Measurements from ENCODE around the gene FAM186B. TPM values are rescaled to one million over a fixed set of nuclear protein-coding genes. Genes with fewer than 3 reads are reported as not detected.
A peak's percentile ranks its signal among the peaks of the same experiment; 100 is the strongest.
"Not testable (repeated sequence)": the region's sequence is repeated elsewhere in the genome, so short reads cannot be mapped to it uniquely, and the experiment has no call there.

Gene FAM186B
- total and polyA plus RNA-seq, 2 donors (not counting 1 experiment from before 2014, with no cell fraction given) = 0.10 to 0.33 TPM

DNA sequence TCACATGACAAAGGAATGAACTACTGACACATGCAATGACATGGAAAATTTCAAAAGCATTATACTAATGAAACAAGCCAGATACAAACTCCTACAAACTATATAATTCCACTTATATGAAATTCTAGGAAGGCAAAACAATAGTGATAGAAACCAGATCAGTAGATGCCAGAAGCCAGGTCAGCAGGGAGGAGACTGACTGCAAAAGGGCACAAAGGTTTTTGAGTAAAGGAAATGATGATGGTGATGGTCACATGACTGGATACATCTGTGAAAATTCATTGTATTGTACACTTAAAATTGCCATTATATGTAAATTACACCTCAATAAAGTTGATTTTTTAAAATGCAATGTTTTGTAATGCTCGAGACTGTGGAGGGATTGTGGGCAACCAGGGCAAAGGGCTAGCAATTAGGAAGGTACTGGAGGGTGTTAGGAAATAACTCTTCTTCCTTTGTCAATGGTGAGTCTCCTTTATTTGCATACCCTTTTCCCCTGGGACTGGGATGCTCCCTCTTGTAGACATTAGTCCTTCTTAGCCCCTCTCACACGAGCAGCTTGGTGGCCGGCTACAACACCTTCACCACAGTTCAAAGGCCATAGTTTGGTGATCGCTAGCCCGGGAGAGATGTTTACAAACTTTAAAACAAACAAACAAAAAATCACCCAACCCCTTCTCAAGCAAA is 11.2 kb upstream of the FAM186B start:
- TF ChIP-seq CTCF (conservative IDR thresholded peaks at IDR 0.05 in 1 of 2, IDR thresholded peaks at IDR 0.05 in 1 of 2; ENCODE audit: low read depth in 1 of 2, low read length in 2 of 2) = no peak
- no peak for TF ChIP-seq EZH2 (IDR thresholded peaks at IDR 0.05; ENCODE audit: low read length, missing control alignments)
- no peaks in the 10 kb centered on the region for H3K79me2 ChIP-seq (ENCODE audit: control insufficient read depth, insufficient read depth, low read length)
- peaks cover 3% of the 10 kb centered on the region for H3K27me3 ChIP-seq (ENCODE audit: control insufficient read depth, insufficient read depth, low read length)
- no peak overlapping the region for H2AFZ ChIP-seq (ENCODE audit: low read length)
- H3K9me3 ChIP-seq (ENCODE audit: control insufficient read depth, insufficient read depth, low read depth, low read length) = no peaks in the 10 kb centered on the region
- H3K27ac ChIP-seq (ENCODE audit: insufficient read depth, low read length) = no peak overlapping the region
- H4K20me1 ChIP-seq (ENCODE audit: control insufficient read depth, extremely low read depth, insufficient read depth, low read length) = no peaks in the 10 kb centered on the region
- peaks cover under 1% of the 10 kb centered on the region for H3K4me1 ChIP-seq (ENCODE audit: control insufficient read depth, extremely low read depth, insufficient read depth, low read length)
- H3K4me3 ChIP-seq (replicated peaks in 1 of 4; ENCODE audit: control extremely low read depth in 1 of 4, insufficient read depth in 1 of 4, low read depth in 3 of 4, low read length in 4 of 4) = no peak overlapping the region
- H3K36me3 ChIP-seq (ENCODE audit: control insufficient read depth, insufficient read depth, low read length) = no peaks in the 10 kb centered on the region
- H3K9ac ChIP-seq (ENCODE audit: insufficient read depth, low read length) = no peak overlapping the region
- no peak overlapping the region for H3K4me2 ChIP-seq (ENCODE audit: extremely low read depth, insufficient read depth, low read length)
- no peak for DNase-seq (ENCODE audit: low read depth in 2 of 2)

- Histone ChIP-seq H3K4me2 (ENCODE audit: extremely low read depth, insufficient read depth, low read length) (no peak overlapping the region), H3K9me3 (ENCODE audit: control insufficient read depth, insufficient read depth, low read depth, low read length) (no peaks in the 10 kb centered on the region), H3K9ac (ENCODE audit: insufficient read depth, low read length) (no peak overlapping the region), H3K79me2 (ENCODE audit: control insufficient read depth, insufficient read depth, low read length) (no peaks in the 10 kb centered on the region), H4K20me1 (ENCODE audit: control insufficient read depth, extremely low read depth, insufficient read depth, low read length) (no peaks in the 10 kb centered on the region), H3K27ac (ENCODE audit: insufficient read depth, low read length) (no peak overlapping the region), H2AFZ (ENCODE audit: low read length) (no peak overlapping the region), H3K36me3 (ENCODE audit: control insufficient read depth, insufficient read depth, low read length) (no peaks in the 10 kb centered on the region), H3K27me3 (ENCODE audit: control insufficient read depth, insufficient read depth, low read length) (peaks cover 3% of the 10 kb centered on the region), H3K4me3 (replicated peaks in 1 of 4; ENCODE audit: control extremely low read depth in 1 of 4, insufficient read depth in 1 of 4, low read depth in 3 of 4, low read length in 4 of 4) (no peak overlapping the region), H3K4me1 (ENCODE audit: control insufficient read depth, extremely low read depth, insufficient read depth, low read length) (no peaks in the 10 kb centered on the region)
- DNase-seq (ENCODE audit: low read depth in 2 of 2) = peak; percentile 31 to 57
- TF ChIP-seq CTCF (conservative IDR thresholded peaks at IDR 0.05 in 1 of 2, IDR thresholded peaks at IDR 0.05 in 1 of 2; ENCODE audit: low read depth in 1 of 2, low read length in 2 of 2) (no peak), EZH2 (IDR thresholded peaks at IDR 0.05; ENCODE audit: low read length, missing control alignments) (no peak)
Observed at GRCh38 chr12:49615725-49616124, 10.3 kb upstream of the FAM186B start.

- Histone ChIP-seq H3K4me3 (replicated peaks in 1 of 4; ENCODE audit: control extremely low read depth in 1 of 4, insufficient read depth in 1 of 4, low read depth in 3 of 4, low read length in 4 of 4) (no peak overlapping the region), H2AFZ (ENCODE audit: low read length) (no peak overlapping the region), H3K4me1 (ENCODE audit: control insufficient read depth, extremely low read depth, insufficient read depth, low read length) (no peaks in the 10 kb centered on the region), H4K20me1 (ENCODE audit: control insufficient read depth, extremely low read depth, insufficient read depth, low read length) (no peaks in the 10 kb centered on the region), H3K79me2 (ENCODE audit: control insufficient read depth, insufficient read depth, low read length) (no peaks in the 10 kb centered on the region), H3K4me2 (ENCODE audit: extremely low read depth, insufficient read depth, low read length) (no peak overlapping the region), H3K9me3 (ENCODE audit: control insufficient read depth, insufficient read depth, low read depth, low read length) (no peaks in the 10 kb centered on the region), H3K27ac (ENCODE audit: insufficient read depth, low read length) (no peak overlapping the region), H3K36me3 (ENCODE audit: control insufficient read depth, insufficient read depth, low read length) (no peaks in the 10 kb centered on the region), H3K9ac (ENCODE audit: insufficient read depth, low read length) (no peak overlapping the region), H3K27me3 (ENCODE audit: control insufficient read depth, insufficient read depth, low read length) (no peaks in the 10 kb centered on the region)
- DNase-seq (ENCODE audit: low read depth in 2 of 2) = no peak
- TF ChIP-seq CTCF (conservative IDR thresholded peaks at IDR 0.05 in 1 of 2, IDR thresholded peaks at IDR 0.05 in 1 of 2; ENCODE audit: low read depth in 1 of 2, low read length in 2 of 2) (no peak), EZH2 (IDR thresholded peaks at IDR 0.05; ENCODE audit: low read length, missing control alignments) (no peak)
Observed at GRCh38 chr12:49612210-49612609, 6.8 kb upstream of the FAM186B start.

DNA sequence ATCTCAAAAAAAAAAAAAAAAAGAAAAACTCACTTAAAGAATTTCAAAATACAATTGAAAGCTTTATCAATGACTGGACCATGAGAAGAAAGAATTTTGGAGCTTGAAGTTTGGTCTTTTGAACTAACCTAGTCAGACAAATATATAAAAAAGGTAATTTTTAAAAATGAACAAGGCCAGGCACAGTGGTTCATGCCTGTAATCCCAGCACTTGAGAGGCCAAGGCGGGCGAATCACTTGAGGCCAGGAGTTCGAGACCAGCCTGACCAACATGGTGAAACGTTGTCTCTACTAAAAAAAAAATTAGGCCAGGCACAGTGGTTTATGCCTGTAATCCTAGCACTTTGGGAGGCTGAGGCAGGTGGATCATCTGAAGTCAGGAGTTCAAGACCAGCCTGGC is 5.3 kb upstream of the FAM186B start:
- H3K79me2 ChIP-seq (ENCODE audit: control insufficient read depth, insufficient read depth, low read length); H3K36me3 ChIP-seq (ENCODE audit: control insufficient read depth, insufficient read depth, low read length); H2AFZ ChIP-seq (ENCODE audit: low read length); H3K9me3 ChIP-seq (ENCODE audit: control insufficient read depth, insufficient read depth, low read depth, low read length); H3K4me2 ChIP-seq (ENCODE audit: extremely low read depth, insufficient read depth, low read length); H3K9ac ChIP-seq (ENCODE audit: insufficient read depth, low read length); H3K4me3 ChIP-seq (replicated peaks in 1 of 4; ENCODE audit: control extremely low read depth in 1 of 4, insufficient read depth in 1 of 4, low read depth in 3 of 4, low read length in 4 of 4); DNase-seq (ENCODE audit: low read depth in 2 of 2); H3K27ac ChIP-seq (ENCODE audit: insufficient read depth, low read length); H3K4me1 ChIP-seq (ENCODE audit: control insufficient read depth, extremely low read depth, insufficient read depth, low read length); H4K20me1 ChIP-seq (ENCODE audit: control insufficient read depth, extremely low read depth, insufficient read depth, low read length); H3K27me3 ChIP-seq (ENCODE audit: control insufficient read depth, insufficient read depth, low read length): not testable (repeated sequence)

All from fibroblast of lung (primary cell).